NCI-H1436 treated with DMSO at 0.1 percent for 48 hours (cell line): ENCODE measurements around the gene ERCC2.
"Not testable (repeated sequence)": the region's sequence is repeated elsewhere in the genome, so short reads cannot be mapped to it uniquely, and the experiment has no call there.

Source experiments
- DNase-seq: peaks from one replicate; lab custom pipeline; 2025; lab: John Stamatoyannopoulos, UW

The ERCC2 gene

DNA sequence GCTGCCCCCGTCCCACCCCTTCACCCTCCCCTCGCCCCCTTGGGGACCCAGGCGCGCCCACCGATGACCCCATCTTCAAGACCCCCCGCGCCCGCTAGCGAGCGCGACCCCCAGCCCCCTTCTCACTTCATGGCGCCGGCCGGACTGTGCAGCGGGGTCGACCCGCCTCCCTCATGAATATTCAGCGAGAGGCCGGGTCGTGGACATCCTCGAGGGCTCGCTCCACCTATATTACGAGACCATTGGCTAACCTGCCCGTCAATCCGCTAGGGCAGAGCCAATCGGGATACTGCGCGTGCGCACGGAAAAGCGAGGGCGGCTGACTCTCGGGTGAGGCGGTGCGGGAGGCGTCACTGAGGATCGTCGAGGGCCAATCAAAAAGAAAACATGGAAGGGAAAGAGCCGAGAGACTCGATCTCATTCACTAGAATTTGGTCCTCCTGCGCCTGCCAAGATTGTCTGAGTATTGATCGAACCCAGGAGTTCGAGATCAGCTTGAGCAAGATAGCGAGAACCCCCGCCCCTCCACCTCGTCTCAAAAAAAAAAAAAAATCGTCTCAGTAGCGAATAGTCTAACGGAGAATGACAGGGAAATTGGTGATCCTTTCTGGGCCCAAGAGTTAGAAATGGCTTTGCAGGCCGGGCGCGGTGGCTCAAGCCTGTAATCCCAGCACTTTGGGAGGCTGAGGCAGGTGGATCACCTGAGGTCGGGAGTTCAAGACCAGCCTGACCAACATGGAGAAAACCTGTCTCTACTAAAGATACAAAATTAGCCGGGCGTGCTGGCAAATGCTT lies at the start of gene ERCC2:
Gene ERCC2 (minus strand): TSS at position 164 of the 795 bp plus-strand sequence. CDS start 33 bp downstream, at position 131.
- DNase-seq = peak; percentile 71

- no peak for DNase-seq
Observed at GRCh38 chr19:45419895-45420294, 49.5 kb upstream of the ERCC2 start.

DNA sequence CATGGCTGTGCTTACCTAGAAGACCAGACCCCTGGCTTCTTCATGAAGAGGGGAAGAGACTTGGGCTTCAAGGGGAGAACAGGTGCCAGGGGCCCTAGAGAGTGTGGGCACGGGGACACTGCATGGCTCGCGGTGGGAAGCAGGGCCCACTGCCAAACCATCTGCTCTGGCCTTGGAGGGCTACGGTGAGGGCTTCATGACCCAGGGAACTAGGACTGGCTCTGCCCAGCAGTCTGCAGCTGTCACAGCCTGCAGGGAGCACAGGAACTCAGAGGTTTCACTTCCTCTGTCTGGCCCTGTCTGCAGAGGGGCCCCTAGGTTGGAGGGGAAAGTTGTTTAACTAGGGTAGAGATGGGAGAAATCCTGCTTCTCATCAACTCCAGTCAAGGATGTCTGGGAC lies 49.0 kb upstream of the ERCC2 start:
- DNase-seq = no peak

DNA sequence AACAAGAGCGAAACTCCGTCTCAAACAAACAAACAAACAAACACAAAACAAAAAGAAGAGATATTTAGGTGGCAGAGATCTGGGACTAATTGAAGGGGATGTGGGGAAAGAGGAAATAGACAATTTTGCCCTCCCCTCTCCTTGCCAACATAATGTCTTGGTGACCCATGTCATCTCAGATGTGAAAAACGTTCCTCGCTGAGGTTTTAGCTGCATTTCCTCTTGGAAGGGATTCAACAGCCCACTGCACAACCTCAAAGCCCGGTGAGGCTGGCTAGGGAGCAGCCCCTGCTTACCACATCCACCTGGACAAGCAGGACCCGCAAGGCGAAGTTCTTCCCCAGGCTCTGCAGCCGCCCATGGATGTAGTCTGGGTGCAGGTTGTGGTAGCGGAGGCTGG lies 48.4 kb upstream of the ERCC2 start:
- no peak for DNase-seq

DNA sequence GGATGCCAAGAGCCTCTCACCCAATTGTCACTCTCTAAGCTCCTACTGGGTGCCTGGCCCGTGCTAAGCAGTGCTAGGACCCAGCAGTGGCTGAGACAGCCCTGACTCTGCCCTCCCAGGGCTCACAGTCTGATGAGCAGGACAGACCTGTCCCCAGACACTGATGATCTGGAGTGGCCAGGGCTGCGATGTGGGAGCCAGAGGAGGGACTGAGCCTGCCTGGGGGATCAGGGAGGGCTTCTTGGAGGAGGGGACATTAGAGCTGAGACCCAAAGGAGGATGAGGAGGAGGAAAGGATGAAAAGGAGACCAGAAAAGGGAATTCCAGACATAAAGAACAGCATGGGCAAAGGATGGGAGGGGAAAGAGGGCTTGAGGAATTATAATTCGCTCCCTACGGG lies 46.8 kb upstream of the ERCC2 start:
- no peak for DNase-seq

DNA sequence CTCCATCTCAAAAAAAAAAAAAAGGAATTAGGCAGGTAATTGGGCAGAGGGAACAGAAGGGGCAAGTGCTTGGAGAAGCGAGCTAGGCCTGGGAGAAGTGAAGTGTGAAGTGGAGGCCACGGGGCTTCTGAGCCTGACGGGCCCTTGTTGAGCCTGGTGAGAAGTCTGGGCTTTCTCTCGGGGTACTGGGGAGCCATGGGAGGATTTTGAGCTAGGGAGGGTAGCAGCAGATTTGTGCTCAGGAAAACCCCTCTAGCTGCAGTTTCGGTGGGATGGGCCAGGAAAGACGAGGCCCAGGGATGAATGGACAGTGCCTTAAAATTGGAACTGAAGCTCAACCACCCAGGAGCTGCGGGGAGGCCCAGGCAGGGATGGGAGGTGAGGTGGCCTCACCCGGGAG lies 44.1 kb upstream of the ERCC2 start:
- no peak for DNase-seq

DNA sequence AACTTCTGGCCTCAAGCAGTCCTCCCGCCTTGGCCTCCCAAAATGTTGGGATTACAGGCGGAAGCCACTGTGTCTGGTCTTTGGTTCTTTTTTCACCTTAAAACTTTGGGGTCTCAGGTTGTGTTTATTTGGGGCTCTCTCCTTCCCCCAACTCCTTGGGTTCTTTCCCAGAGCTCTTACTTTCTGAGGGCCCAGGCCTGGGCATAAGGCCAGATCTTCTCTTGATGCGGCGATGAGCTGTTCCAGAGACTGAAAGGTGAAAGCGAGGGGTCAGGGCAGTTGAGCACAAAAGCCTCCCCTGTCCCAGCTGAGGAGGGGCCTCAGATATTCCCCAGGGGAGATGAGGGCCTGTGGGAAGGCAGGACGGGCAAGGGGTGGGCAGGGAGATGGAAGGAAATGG lies 43.1 kb upstream of the ERCC2 start:
- no peak for DNase-seq

- not testable (repeated sequence) for DNase-seq
Observed at GRCh38 chr19:45410330-45410729, 40.0 kb upstream of the ERCC2 start.

GRCh38 chr19:45409557-45409920 lies 39.2 kb upstream of the ERCC2 start:
- no peak for DNase-seq

DNA sequence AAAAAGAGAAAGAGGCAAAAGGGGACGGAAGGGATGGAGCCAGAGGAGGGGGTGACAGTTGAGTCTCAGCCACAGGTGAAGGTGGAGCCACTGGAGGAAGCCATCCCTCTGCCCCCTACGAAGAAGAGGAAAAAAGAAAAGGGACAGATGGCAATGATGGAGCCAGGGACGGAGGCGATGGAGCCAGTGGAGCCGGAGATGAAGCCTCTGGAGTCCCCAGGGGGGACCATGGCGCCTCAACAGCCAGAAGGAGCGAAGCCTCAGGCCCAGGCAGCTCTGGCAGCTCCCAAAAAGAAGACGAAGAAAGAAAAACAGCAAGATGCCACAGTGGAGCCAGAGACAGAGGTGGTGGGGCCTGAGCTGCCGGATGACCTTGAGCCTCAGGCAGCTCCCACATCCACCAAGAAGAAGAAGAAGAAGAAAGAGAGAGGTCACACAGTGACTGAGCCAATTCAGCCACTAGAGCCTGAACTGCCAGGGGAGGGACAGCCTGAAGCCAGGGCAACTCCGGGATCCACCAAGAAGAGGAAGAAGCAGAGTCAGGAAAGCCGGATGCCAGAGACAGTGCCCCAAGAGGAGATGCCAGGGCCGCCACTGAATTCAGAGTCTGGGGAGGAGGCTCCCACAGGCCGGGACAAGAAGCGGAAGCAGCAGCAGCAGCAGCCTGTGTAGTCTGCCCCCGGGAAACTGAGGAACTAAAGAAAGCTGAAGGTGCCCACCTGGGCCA lies 38.6 kb upstream of the ERCC2 start:
- DNase-seq = no peak

- no peak for DNase-seq
Observed at GRCh38 chr19:45408121-45408520, 37.7 kb upstream of the ERCC2 start.

- DNase-seq = not testable (repeated sequence)
Observed at GRCh38 chr19:45407585-45407984, 37.2 kb upstream of the ERCC2 start.

GRCh38 chr19:45407091-45407375 lies 36.7 kb upstream of the ERCC2 start:
- no peak for DNase-seq

DNA sequence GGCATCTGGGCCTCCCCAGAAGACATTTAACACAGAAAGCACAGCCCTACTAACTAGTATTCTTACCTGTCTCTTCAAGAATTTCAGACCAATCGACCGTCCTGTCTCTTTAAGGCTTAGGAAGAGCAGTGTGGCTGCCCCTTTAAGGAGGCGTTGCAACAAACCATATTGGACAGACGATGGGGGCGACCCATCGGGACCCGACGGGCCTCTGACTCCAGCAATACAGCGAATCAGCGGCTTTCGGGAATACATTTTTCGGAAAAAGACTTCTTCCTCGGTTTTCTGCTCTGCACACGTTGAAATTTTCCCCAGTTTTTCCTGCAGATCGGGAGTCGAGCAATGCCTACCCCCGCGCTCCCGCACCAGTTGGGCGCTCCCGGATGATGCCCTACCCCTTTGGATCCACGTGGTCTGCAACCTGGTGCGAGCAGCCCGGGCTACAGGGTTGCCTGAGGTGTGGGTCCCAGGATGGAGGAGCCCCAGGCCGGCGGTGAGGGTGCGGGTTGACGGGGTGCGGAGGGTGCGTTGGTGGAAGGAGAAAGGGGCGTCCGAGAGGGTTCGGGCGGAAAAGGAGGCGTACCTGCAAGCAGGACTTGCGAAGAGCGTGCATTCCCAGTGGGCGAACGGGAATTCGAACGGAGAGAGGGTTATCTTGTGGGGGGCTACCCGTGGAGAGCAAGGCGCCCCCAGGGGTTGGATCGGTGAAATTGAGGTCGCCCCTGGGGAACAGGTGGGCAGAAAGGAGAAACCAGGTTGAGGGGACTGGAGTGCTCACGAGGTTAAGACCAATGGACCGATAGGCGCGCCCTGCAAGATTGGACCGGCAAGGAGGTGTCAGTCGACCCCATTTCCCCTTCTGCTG lies 36.1 kb upstream of the ERCC2 start, which contains the start of gene POLR1G:
Gene POLR1G (plus strand): TSS at position 419 of the 865 bp plus-strand sequence. CDS start 53 bp downstream, at position 472.
- DNase-seq = peak; percentile 72

GRCh38 chr19:45405435-45406225 lies 35.3 kb upstream of the ERCC2 start:
- peak; percentile 56 for DNase-seq

GRCh38 chr19:45404557-45405434 lies 34.4 kb upstream of the ERCC2 start, which contains the start of gene PPP1R13L:
PPP1R13L (minus strand) TSS chr19:45405069; CDS start chr19:45398318, 6,751 bp downstream.
- DNase-seq = peak; percentile 8

DNA sequence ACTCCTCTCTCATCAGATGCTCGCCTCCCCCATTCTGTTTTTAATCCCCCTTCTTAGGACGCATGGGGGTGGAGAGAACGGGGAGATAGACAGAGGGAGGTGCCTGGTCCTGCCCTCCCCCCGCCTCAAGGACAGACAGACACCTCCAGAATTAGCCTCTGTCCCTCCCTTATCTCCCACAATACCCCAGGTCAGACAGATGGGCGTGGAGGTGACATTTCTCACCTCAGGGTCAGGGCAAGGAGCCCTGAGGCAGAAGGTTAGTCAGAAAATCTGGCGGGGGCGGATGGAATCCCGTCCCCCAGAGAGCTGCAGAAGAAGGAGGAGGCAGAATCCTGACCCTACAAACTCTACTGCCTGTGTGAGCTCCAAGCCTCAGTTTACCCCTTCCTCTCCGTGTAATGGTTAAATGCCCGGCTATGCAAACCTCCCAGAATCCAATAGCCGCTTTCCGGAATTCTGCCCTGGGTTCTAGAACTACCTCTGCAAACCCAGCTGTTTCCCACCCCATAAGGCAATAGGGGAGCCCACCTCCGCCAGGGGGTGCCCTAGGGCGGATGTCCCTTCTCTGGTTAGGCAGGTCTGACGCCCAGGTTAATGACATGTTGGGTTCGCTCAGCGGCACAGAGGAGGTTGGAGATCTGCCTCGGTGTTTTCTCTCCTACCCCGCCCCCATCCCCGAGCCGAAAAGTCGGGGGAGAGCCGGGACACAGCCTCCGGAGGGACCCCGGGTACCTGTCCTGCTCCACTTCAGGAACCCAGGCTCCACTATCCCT lies 33.6 kb upstream of the ERCC2 start:
- no peak for DNase-seq

DNA sequence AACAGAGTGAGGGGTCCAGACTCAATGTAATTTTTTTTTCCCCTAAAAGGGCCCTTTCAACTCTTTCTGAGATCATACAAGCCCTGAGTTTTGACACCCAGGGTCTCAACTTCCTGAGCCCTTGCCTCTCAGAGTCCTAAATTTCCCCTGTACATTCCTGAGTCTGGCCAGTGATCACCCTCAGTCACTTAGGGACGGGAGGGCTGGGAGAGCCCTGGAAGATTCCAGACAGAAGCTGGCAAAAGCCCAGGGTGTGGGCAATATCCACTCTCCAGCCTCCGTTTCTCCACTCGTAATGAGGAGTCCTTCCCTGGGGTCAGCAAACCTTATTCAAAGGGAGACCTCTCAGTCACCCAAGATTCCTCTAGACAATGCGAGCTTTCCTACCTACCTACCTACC lies 32.9 kb upstream of the ERCC2 start:
- DNase-seq = no peak

- no peak for DNase-seq
Observed at GRCh38 chr19:45402298-45403061, 32.1 kb upstream of the ERCC2 start.
